ENCODE results near the gene B4GALT5.

- TF ChIP-seq POLR2AphosphoS5 (IDR thresholded peaks at IDR 0.05; ENCODE audit: low read depth, low read length) (no peak), POLR2A (IDR thresholded peaks at IDR 0.05; ENCODE audit: low read depth, low read length) (no peak), TAF1 (IDR thresholded peaks at IDR 0.05; ENCODE audit: borderline replicate concordance, low read depth, low read length) (no peak)
Measured at GRCh38 chr20:49724408-49725223, 10.9 kb upstream of the B4GALT5 start.
